NCI-H146 treated with DMSO at 0.1 percent for 48 hours (cell line): ENCODE results near the gene FAF1.
"Not testable (repeated sequence)": the region's sequence is repeated elsewhere in the genome, so short reads cannot be mapped to it uniquely, and the experiment has no call there.

ENCODE experiments used
- DNase-seq: peaks from one replicate; lab custom pipeline; 2025; ENCODE audit not compliant: unreplicated experiment; lab: John Stamatoyannopoulos, UW

The FAF1 gene

GRCh38 chr1:50796272-50796671 lies 163.8 kb downstream of the FAF1 start:
- DNase-seq = no peak

DNA sequence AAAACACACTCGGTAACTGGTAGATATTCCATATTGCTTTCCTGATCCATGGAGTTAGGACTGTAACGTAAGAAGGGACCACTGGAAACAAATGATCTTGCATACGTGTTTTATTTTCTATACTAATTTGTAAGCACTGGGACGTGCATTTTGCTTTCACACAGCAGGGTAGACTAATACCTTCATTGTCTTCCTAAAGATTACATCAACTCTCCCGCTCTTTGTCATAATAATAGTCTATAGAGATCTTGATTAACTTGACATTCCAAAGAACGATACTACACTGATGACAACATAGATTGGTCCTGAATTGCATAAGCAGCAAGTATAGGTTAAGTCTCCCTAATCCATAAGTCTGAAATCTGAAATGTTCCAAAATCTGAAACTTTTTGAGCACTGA lies 166.5 kb downstream of the FAF1 start:
- DNase-seq = no peak

DNA sequence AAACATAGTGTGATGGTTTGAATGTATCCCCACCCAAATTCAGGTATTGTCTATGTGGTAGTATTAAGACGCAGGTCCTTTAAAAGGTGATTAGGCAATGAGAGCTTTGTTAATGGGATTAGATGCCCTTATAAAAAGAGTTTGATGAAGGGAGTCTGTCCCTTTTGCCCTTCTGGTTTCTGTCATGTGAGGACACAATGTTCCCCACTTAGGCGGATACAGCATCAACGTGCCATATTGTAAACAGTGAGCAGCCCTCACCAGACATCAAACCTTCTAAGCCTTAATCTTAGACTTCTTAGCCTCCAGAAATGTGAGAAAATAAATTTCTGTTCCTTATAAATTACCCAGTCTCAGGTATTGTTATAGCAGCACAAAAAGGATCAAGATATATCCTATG lies 172.8 kb downstream of the FAF1 start:
- no peak for DNase-seq

DNA sequence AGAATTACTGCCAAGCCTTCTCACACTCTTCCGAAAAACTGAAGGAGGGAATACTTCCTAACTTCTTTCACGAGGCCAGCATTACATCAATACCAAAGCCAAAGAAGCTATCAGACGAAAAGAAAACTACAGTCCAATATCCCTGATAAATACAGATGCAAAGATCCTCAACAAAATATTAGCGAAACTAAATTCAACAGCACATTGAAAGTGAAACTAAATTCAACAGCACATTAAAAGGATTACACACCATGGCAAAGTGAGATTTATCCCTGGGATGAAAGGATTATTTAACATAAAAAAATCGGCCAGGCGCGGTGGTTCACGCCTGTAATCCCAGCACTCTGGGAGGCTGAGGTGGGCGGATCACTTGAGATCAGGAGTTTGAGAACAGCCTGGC lies 176.8 kb downstream of the FAF1 start:
- no peak for DNase-seq

DNA sequence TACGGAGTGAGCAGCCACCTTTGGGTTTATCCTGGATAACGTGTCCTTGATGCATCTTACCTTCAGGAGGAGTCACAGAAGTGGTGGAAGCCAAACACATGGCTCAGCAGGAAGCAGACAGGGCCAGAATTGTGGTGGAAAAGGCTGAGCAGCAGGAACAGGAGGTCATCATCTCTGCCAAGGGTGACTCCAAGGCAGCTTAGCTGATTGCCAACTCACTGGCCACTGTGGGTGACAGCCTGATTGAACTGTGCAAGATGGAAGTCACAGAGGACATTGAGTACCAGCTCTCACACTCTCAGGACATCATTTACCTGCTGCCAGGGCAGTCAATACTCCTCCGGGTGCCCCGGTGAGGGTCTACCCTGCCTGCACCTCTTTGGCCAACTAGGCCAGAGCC lies 179.3 kb downstream of the FAF1 start:
- no peak for DNase-seq

GRCh38 chr1:50779801-50780200 lies 180.3 kb downstream of the FAF1 start:
- DNase-seq = no peak

DNA sequence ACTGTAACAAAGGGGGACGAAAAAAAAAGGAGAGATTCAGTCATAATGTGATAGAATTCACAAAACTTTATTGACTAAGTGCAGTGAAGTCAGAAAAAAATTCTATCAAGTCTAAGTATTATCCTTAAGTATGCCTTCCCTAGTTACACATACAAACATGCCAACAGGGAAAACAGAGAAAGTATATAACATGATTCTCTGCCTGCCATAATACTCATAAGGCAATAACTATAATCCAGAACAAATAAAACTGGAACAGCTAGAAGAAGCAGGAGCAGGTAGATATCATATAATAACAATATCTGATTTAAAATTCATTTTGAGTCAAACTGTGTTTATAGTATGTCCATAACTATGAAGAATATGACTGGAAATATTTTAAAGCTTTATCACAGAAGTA lies 184.3 kb downstream of the FAF1 start:
- DNase-seq = no peak

DNA sequence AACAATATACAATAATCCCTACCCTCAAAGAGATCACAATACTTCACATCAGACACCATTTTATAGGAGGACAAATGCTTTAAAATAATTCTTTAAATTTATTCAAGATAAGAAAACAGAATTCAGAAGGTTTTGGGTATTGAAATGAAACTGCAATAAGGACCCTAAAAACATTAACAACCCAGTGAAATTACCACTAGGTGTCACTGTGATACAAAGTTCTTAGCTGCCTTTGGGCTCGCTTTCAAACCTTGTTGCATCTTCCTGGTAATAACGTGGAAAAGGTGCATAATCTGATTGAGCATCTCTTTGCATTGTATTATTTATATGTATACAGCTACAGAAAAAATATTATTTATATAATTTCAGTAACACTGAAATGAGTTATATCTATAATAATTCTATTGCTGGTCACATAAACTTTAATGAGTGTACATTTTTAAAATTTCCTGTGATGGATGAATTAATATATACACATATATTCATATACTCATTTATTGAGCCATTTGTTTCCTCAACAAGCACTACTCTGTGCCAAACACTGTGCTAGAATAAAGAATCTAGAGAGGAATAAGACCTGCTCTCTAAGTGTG lies 185.2 kb downstream of the FAF1 start:
- DNase-seq = peak; percentile 18

- no peak for DNase-seq
Observed at GRCh38 chr1:50766688-50767087, 193.4 kb downstream of the FAF1 start.

- not testable (repeated sequence) for DNase-seq
Observed at GRCh38 chr1:50756543-50756942, 203.5 kb downstream of the FAF1 start.

- not testable (repeated sequence) for DNase-seq
Observed at GRCh38 chr1:50754764-50755163, 205.3 kb downstream of the FAF1 start.

GRCh38 chr1:50750021-50750619 lies 209.9 kb downstream of the FAF1 start:
- DNase-seq = no peak

DNA sequence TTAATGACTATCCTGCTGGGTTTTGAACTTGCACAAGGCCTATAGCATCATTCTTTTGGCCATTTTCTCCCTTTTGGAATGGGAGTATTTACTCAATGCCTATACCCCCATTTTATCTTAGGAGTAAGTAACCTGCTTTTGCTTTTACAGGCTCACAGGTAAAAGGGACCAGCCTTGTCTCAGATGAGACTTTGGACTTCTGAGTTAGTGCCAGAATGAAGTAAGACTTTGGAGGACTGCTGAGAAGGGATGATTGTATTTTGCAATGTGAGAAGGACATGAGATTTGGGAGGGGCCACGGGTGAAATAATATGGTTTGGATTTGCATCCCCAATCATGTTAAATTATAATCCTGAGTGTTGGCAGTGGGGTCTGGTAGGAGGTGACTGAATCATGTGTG lies 212.7 kb downstream of the FAF1 start:
- DNase-seq = no peak

DNA sequence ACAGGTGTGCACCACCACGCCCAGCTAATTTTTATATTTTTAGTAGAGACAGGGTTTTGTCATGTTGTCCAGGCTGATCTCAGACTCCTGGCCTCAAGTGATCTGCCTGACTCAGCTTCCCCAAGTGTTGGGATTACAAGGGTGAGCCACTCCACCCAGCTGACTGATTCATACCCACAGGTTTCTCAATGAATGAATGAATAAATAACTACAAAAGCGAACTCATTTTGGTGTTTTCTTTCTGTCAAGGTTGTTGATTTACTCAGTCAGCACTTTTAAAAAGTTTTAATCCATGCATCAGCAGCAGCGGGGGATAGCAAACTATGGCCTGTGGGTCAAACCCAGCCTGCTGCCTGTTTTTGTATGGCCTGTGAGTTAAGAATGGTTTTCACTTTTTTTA lies 217.5 kb downstream of the FAF1 start:
- no peak for DNase-seq

DNA sequence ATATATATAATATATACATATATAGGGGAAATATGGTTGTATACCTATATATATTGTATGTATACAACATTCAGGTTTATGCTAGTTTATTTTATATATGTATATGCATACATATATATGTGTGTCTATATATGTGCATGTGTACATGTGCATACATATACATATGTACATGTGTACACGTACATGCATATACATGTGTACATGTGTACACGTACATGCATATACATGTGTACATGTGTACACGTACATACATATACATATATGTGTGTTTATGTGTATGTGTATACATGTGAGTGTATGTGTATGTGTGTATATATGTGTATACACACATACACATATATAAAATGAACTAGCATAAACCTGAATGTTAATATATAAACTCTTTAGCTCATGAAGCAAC lies 220.9 kb downstream of the FAF1 start:
- DNase-seq = no peak

DNA sequence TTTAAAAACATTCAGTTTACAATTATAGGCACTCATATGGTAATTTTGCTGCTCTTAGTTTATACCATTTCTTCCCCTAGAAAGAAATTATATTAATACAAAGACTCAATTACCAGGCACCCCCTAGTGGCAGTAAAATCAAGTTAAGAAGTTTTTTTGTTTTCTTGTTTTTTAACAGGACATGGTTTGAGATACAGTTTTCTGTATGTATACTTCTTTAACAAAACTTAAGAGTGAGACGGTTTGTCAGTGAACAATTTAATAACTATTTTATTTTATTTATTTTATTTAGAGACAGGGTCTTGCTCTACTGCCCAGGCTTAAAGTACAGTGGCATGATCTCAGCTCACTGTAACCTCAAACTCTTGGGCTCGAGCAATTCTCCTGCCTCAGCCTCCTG lies 224.6 kb downstream of the FAF1 start:
- peak; percentile 4 for DNase-seq

DNA sequence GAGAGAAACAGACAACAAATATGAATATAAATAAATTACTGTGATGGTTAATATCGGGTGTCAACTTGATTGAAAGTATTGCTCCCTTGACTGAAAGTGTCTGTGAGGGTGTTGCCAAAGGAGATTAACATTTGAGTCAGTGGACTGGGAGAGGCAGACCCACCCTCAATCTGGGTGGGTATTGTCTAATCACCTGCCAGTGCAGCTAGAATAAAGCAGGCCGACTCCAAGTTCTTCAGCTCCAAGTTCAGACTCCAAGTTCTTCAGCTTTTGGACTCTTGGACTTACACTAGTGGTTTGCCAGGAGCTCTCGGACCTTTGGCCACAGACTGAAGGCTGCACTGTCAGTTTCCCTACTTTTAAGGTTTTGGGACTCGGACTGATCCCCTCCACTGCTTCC lies 232.5 kb downstream of the FAF1 start:
- DNase-seq = not testable (repeated sequence)

DNA sequence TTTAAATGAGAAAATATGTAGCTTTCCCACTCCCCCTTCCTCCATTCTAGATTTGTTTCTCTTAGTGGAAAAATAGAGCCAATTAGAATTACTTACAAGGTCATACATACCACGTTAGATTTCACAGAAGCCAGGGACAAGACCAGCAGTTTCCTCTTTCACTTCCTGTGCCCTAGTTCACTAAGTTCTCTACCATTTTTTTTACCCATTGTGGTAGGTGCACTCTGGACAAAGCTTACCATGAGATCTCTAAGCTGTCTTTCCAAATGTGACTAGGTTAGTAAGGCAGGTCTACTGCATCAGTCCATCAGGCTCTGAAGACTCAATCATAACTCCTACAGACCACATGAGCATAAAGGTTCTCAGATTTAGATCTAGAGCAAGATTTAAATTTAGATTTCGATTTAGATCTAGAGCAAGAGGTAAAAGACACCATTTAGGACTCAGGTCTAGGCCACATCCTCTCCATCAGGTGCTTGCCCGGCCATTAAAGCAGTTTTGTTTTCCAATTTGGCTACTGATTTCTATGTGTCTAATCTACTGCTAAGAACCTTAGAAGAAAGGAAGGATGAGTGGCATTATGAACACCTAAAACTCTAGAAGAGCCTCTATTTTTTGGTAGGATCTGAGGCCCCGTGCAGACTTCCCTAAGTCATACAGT lies 235.3 kb downstream of the FAF1 start:
- DNase-seq = no peak

- DNase-seq = no peak
Observed at GRCh38 chr1:50720457-50721053, 239.5 kb downstream of the FAF1 start.

DNA sequence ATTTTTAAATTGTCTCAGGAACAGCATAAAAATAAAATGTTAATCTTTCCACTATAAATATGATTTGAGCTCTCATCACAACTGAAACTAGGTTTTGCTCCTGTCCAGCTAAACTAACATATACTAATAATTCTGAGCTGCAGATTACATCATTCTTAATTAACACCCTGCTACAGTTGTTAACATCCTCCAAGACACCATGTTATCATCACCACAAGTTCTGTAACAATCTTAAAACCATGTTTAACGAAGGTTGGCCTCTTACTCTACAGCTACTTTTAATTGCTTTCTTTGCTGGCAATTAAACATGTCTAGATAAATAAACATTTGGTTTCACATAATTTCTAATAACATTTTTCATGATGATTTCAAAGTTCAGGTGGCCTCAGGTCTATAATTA lies 240.9 kb downstream of the FAF1 start:
- no peak for DNase-seq

DNA sequence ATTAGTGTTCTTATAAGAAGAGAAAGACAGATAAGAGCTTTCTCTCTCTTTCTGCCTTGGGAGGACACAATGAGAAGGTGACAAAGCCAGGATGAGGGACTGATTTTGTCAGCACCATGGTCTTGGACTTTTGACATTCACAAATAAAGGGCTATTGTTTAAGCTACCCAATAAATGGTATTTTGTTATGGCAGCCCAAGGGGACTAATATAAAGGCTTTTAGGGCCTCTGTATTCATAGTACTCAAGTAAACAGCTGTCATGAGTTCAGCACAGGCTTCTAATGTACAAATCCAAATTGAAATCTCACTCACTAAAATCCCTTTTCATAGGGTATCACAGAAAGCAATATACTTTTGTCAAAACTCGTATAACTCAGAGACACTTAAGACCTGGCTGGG lies 242.7 kb downstream of the FAF1 start:
- DNase-seq = no peak

DNA sequence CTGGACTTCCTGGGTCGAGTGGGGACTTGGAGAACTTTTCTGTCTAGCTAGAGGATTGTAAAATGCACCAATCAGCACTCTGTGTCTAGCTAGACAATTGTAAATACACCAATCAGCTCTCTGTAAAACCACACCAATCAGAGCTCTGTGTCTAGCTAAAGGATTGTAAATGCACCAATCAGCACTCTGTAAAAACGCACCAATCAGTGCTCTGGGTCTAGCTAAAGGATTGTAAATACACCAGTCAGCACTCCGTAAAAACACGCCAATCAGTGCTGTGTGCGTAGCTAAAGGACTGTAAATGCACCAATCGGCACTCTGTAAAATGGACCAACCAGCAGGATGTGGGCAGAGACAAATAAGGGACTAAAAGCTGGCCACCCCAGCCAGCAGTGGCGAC lies 243.6 kb downstream of the FAF1 start:
- DNase-seq = not testable (repeated sequence)
